Lower leg skin (tissue), 3 donors: ENCODE results near the gene KAT6B.

ENCODE experiments used
- POLR2A ChIP-seq, 2 donors: fragments of 450-650 bp; IDR thresholded peaks; one replicate each; pipeline ENCODE4 v1.6.1; 2016 to 2017; ENCODE audit warnings: antibody characterized with exemption in 2 of 2, mild to moderate bottlenecking in 1 of 2, moderate library complexity in 1 of 2
- TF ChIP-seq, protein P1 (sequence below), 3 donors: fragments of 450-650 bp; IDR thresholded peaks; one replicate each; pipeline ENCODE4 v1.5.1; 2016; ENCODE audit warnings: antibody characterized with exemption in 3 of 3, mild to moderate bottlenecking in 3 of 3, moderate library complexity in 2 of 3

DNA sequence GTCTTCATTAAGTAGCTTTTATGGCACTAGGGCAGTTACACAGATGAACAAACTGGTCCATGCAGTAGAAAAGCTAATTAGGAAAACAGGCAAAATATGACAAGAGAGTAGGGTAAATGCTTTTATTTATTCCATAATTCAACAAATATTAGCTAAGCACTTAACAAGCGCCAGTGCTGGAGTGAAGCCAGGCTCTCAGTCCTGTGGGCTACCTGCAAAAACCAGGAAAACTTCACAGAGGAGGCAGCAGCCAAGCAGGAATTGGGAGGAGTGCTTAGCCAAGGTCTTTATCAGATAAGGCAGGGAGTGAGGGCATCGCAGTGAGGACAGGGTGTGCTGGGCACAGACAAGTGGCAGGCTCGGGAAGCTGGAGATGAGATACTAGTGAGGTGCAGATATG is 4.9 kb upstream of the KAT6B start:
- TF ChIP-seq, protein P1, sequence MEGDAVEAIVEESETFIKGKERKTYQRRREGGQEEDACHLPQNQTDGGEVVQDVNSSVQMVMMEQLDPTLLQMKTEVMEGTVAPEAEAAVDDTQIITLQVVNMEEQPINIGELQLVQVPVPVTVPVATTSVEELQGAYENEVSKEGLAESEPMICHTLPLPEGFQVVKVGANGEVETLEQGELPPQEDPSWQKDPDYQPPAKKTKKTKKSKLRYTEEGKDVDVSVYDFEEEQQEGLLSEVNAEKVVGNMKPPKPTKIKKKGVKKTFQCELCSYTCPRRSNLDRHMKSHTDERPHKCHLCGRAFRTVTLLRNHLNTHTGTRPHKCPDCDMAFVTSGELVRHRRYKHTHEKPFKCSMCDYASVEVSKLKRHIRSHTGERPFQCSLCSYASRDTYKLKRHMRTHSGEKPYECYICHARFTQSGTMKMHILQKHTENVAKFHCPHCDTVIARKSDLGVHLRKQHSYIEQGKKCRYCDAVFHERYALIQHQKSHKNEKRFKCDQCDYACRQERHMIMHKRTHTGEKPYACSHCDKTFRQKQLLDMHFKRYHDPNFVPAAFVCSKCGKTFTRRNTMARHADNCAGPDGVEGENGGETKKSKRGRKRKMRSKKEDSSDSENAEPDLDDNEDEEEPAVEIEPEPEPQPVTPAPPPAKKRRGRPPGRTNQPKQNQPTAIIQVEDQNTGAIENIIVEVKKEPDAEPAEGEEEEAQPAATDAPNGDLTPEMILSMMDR (IDR thresholded peaks at IDR 0.05), result no peak
- no peak for TF ChIP-seq POLR2A (IDR thresholded peaks at IDR 0.05)
